B cell (primary cell): ENCODE data around the gene JPH2.

Experiments
- EZH2 ChIP-seq: IDR thresholded peaks from 2 replicates; pipeline ENCODE4 v1.6.1; 2012; ENCODE audit warnings: borderline replicate concordance, low read depth, mild to moderate bottlenecking, moderate library complexity, low read length; ENCODE audit not compliant: insufficient read depth, poor library complexity, severe bottlenecking
- TF ChIP-seq, protein P1 (sequence below): fragments of 200-600 bp; IDR thresholded peaks from one replicate; pipeline ENCODE4 v1.8.0; 2022; ENCODE audit warnings: antibody characterized with exemption, mild to moderate bottlenecking

DNA sequence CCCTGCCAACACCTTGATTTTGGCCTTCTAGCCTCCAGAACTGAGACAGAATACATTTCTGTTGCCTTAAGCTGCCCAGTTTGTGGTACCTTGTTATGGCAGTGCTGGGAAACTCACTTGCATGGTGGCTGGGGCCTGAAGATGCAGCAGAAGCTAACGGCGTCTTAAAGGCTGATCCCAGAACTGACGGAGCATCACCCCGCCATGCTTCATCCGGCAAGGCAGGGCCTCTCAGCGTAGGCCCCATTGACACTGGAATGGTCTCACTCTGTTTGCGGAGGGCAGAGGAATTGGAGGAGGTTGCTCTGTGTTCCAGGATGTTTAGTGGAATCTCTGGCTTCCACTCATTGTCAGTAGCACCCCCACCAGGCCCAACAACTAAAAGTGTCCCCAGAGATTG is 102.1 kb downstream of the JPH2 start:
- TF ChIP-seq, protein P1, sequence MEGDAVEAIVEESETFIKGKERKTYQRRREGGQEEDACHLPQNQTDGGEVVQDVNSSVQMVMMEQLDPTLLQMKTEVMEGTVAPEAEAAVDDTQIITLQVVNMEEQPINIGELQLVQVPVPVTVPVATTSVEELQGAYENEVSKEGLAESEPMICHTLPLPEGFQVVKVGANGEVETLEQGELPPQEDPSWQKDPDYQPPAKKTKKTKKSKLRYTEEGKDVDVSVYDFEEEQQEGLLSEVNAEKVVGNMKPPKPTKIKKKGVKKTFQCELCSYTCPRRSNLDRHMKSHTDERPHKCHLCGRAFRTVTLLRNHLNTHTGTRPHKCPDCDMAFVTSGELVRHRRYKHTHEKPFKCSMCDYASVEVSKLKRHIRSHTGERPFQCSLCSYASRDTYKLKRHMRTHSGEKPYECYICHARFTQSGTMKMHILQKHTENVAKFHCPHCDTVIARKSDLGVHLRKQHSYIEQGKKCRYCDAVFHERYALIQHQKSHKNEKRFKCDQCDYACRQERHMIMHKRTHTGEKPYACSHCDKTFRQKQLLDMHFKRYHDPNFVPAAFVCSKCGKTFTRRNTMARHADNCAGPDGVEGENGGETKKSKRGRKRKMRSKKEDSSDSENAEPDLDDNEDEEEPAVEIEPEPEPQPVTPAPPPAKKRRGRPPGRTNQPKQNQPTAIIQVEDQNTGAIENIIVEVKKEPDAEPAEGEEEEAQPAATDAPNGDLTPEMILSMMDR: no peak
- no peak for TF ChIP-seq EZH2
